ENCODE data around the gene GPR50. TPM values are rescaled to one million over a fixed set of nuclear protein-coding genes. Genes with fewer than 3 reads are reported as not detected.

GPR50 gene
- total RNA-seq (2021), result not detected in 2 replicates
- not detected for Bru-seq, nascent RNA
- not detected for BruChase-seq, experiment 1, labeled RNA remaining after a 2-hour chase
- BruChase-seq, experiment 2, labeled RNA remaining after a 6-hour chase, result not detected
- long read RNA-seq, result 0 reads

DNA sequence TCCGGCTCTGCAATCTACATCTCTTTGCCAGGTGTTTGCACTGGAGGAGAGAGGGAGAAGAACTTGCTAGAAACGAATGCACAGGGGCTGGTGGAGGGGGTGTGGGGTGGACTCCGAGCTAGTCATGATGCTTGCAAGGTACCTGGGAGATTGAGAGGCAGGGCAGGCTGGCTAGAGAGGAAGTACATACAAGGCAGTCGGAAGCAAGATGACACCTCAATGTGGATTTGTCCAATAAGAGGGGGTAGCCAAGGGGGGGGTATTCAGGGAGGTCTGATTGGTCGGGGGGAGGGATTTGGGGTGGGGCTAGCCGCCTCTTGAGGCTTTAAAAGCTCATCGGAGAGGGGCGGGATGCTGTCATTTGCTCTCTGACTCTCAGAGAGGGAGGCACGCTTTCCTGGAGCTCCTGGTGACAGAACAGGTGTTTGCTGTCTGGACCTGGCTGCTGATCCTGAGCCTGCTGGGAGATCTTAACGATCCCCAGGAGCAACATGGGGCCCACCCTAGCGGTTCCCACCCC, at the start of gene GPR50:
Gene GPR50, plus strand, starts transcription at position 354 of the 520 bp plus-strand sequence. Its CDS starts 138 bp downstream, at position 492.
- no TSS peak for BruUV-seq (replicated peaks)
- Histone ChIP-seq H3K4me1 (ENCODE audit: insufficient read depth, low read length, poor library complexity, severe bottlenecking) (no peaks in the 10 kb centered on the region), H3K9me3 (ENCODE audit: low read depth, low read length, poor library complexity, severe bottlenecking) (peaks cover 12% of the 10 kb centered on the region), H3K4me3 (ENCODE audit: low read depth, low read length, poor library complexity, severe bottlenecking) (no peak within 1 kb of the TSS), H3K36me3 (ENCODE audit: insufficient read depth, low read length, poor library complexity, severe bottlenecking) (no peaks in the 10 kb centered on the region), H3K27ac (ENCODE audit: low read depth, low read length, poor library complexity, severe bottlenecking) (no peak within 1 kb of the TSS), H3K27me3 (replicated peaks; ENCODE audit: insufficient read depth, low read depth, low read length, poor library complexity) (peaks cover 74% of the 10 kb centered on the region)
- no peak for DNase-seq (ENCODE audit: low spot score)
- TF ChIP-seq EZH2 (IDR thresholded peaks at IDR 0.05; ENCODE audit: borderline replicate concordance, low read depth, low read length, poor library complexity, severe bottlenecking), result no peak
- intact Hi-C loops (cut with micrococcal nuclease; ENCODE audit: unreplicated experiment), result no loop called here
- ChIA-PET POLR2A (ENCODE audit: low non-redundant PET) (no interaction called here), CTCF (interaction anchor here (0.7 kb wide), 1 partner anchor 1461 kb away, joined by 9 read pairs; no protein-coding TSS in a partner anchor)

DNA sequence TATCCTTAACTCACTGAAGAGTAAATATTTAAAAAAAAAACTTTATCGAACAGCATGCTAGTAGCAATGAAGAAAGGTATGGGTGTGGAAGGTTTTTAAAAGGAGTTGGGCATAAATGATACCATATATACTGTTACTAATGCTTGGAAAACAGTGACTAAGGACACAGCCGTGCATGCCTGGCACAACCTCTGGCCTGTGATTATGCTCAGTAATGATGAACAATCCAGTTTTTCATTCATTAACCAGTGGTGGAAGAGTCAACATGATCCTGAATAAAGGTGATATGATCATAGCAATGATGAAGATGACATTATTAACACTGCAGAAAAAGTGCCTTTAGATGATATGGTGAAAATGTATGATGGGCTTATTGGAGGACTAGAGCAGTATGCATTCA, 43.9 kb upstream of the GPR50 start:
- ChIA-PET POLR2A (ENCODE audit: low non-redundant PET) (no interaction called here), CTCF (no interaction called here)
- H3K27ac ChIP-seq (ENCODE audit: low read depth, low read length, poor library complexity, severe bottlenecking), result no peak overlapping the region
- no peak for DNase-seq (ENCODE audit: low spot score)
- H3K4me3 ChIP-seq (ENCODE audit: low read depth, low read length, poor library complexity, severe bottlenecking), result no peak overlapping the region
- intact Hi-C loops (cut with micrococcal nuclease; ENCODE audit: unreplicated experiment), result no loop called here
- no TSS peak for BruUV-seq (replicated peaks)
- H3K9me3 ChIP-seq (ENCODE audit: low read depth, low read length, poor library complexity, severe bottlenecking), result peaks cover under 1% of the 10 kb centered on the region
- no peaks in the 10 kb centered on the region for H3K4me1 ChIP-seq (ENCODE audit: insufficient read depth, low read length, poor library complexity, severe bottlenecking)
- TF ChIP-seq, protein P1, sequence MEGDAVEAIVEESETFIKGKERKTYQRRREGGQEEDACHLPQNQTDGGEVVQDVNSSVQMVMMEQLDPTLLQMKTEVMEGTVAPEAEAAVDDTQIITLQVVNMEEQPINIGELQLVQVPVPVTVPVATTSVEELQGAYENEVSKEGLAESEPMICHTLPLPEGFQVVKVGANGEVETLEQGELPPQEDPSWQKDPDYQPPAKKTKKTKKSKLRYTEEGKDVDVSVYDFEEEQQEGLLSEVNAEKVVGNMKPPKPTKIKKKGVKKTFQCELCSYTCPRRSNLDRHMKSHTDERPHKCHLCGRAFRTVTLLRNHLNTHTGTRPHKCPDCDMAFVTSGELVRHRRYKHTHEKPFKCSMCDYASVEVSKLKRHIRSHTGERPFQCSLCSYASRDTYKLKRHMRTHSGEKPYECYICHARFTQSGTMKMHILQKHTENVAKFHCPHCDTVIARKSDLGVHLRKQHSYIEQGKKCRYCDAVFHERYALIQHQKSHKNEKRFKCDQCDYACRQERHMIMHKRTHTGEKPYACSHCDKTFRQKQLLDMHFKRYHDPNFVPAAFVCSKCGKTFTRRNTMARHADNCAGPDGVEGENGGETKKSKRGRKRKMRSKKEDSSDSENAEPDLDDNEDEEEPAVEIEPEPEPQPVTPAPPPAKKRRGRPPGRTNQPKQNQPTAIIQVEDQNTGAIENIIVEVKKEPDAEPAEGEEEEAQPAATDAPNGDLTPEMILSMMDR (conservative IDR thresholded peaks at IDR 0.05; ENCODE audit: low read depth, low read length), result no peak
- no peak for TF ChIP-seq EZH2 (IDR thresholded peaks at IDR 0.05; ENCODE audit: borderline replicate concordance, low read depth, low read length, poor library complexity, severe bottlenecking)
- H3K36me3 ChIP-seq (ENCODE audit: insufficient read depth, low read length, poor library complexity, severe bottlenecking), result no peaks in the 10 kb centered on the region
- no peaks in the 10 kb centered on the region for H3K27me3 ChIP-seq (replicated peaks; ENCODE audit: insufficient read depth, low read depth, low read length, poor library complexity)

DNA sequence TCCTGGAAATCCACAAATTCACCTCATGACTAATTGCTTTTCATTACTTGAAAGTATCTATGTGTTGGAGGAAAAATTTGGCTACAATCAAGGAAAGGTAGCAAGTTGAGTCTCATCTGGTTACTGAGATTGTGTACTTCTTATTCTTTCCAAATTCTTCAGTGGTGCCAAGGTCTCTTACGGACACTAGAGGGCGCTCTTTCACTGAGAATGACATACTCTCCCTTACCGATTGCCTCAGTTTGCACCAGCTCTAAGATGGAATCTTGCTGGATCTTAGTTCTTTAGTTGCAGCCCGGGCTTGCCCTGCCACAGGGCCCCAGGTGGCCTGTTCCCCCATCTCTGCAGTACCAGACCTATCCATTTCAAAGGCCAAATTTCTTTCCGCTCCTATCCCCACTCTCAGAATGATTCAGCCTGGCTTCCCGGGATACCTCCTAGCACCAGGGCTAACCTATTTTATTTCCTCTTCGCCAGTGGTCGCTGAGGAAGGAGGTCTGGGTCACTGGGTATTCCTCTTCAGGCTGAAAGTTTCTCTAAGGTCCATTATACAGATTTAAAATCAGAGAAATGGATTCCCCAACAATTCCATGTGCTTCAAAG, 24.6 kb upstream of the GPR50 start:
- no peaks in the 10 kb centered on the region for H3K36me3 ChIP-seq (ENCODE audit: insufficient read depth, low read length, poor library complexity, severe bottlenecking)
- TF ChIP-seq EZH2 (IDR thresholded peaks at IDR 0.05; ENCODE audit: borderline replicate concordance, low read depth, low read length, poor library complexity, severe bottlenecking), result no peak
- TF ChIP-seq, protein P1 (conservative IDR thresholded peaks at IDR 0.05; ENCODE audit: low read depth, low read length), result peak; percentile 90
- no peak overlapping the region for H3K4me3 ChIP-seq (ENCODE audit: low read depth, low read length, poor library complexity, severe bottlenecking)
- CTCF ChIA-PET, result interaction anchor here (0.7 to 1.0 kb wide), 4 partner anchors 209 to 1146 kb away, joined by 3 to 4 read pairs (median 4); no protein-coding TSS in a partner anchor
- intact Hi-C loops (cut with micrococcal nuclease; ENCODE audit: unreplicated experiment), result loop anchor here (1.0 to 10.0 kb wide), 5 partner anchors 209 to 1673 kb away; no protein-coding TSS in a partner anchor
- POLR2A ChIA-PET (ENCODE audit: low non-redundant PET), result no interaction called here
- no TSS peak for BruUV-seq (replicated peaks)
- H3K9me3 ChIP-seq (ENCODE audit: low read depth, low read length, poor library complexity, severe bottlenecking), result no peaks in the 10 kb centered on the region
- H3K4me1 ChIP-seq (ENCODE audit: insufficient read depth, low read length, poor library complexity, severe bottlenecking), result no peaks in the 10 kb centered on the region
- peak; percentile 67 for DNase-seq (ENCODE audit: low spot score)
- H3K27ac ChIP-seq (ENCODE audit: low read depth, low read length, poor library complexity, severe bottlenecking), result no peak overlapping the region
- peaks cover 34% of the 10 kb centered on the region for H3K27me3 ChIP-seq (replicated peaks; ENCODE audit: insufficient read depth, low read depth, low read length, poor library complexity)
